K562 (cell line): ENCODE results near the gene ACLY. TPM values are rescaled to one million over a fixed set of nuclear protein-coding genes. Genes with fewer than 3 reads are reported as not detected.
"Not testable (repeated sequence)": the region's sequence is repeated elsewhere in the genome, so short reads cannot be mapped to it uniquely, and the experiment has no call there.

Experiments used
- ATAC-seq: fragments of 200-7000 bp; cut with Tn5 transposase; 3 replicates; pipeline ENCODE4 v1.9.1; 2020; ENCODE audit warnings: moderate library complexity
- BruUV-seq: library from RNA; stranded (reverse); fragments of 400-500 nt; replicated peaks from 2 replicates; lab custom pipeline; 2021; lab: Mats Ljungman, UMichigan
- CTCF ChIA-PET: fragments of 300-600 bp; formaldehyde crosslinking; extraction: SDS; loops from one replicate; lab custom pipeline; 2021; ENCODE audit warnings: low intra/inter-chr PET ratio; lab: Yijun Ruan, JAX
- POLR2A ChIA-PET: fragments of 300-600, 350-650 bp; sonication (Branson Sonifier 250); formaldehyde crosslinking; extraction: SDS; loops from one replicate; lab custom pipeline; 2021; ENCODE audit warnings: antibody characterized with exemption, inconsistent platforms; lab: Yijun Ruan, JAX
- DNase-seq, 4 experiments: peaks; one replicate each; pipeline versions ENCODE4 v3.0.0 to v3.0.0-alpha.2; 2011 to 2018; ENCODE audit warnings: low spot score in 3 of 4, mixed read lengths in 3 of 4; ENCODE audit errors: extremely low read depth in 1 of 4
- FAIRE-seq: peaks from 2 replicates; lab custom pipeline; 2011; peaks lifted over from hg19 to GRCh38; lab: Jason Lieb, UNC
- H2AFZ ChIP-seq: 2 replicates; pipeline ENCODE4 v1.6.0; 2011; ENCODE audit warnings: low read depth, low read length, control low read depth, inconsistent platforms
- H3K27ac ChIP-seq: fragments of 200-600 bp; 3 replicates; pipeline ENCODE4 v1.8.0; 2011; ENCODE audit warnings: low read depth, mild to moderate bottlenecking, control low read depth, inconsistent platforms, low read length, moderate library complexity, mixed read lengths; ENCODE audit errors: extremely low read depth
- H3K27me3 ChIP-seq, 2 experiments: fragments of 300-600 bp in 1 of 2; 2 replicates in 1 of 2; 3 replicates in 1 of 2; pipeline versions ENCODE4 v1.6.0 to v1.8.0; 2011; ENCODE audit warnings: inconsistent platforms in 2 of 2, low read length in 2 of 2, mild to moderate bottlenecking in 1 of 2, mixed read lengths in 1 of 2, moderate library complexity in 1 of 2; ENCODE audit not compliant: control insufficient read depth in 2 of 2, insufficient read depth in 2 of 2
- H3K36me3 ChIP-seq: fragments of 300-600 bp; 3 replicates; pipeline ENCODE4 v1.8.0; 2011; ENCODE audit warnings: mild to moderate bottlenecking, low read length, inconsistent platforms; ENCODE audit not compliant: control insufficient read depth, insufficient read depth
- H3K4me1 ChIP-seq, 2 experiments: fragments of 200-600 bp in 1 of 2; replicated peaks in 1 of 2; 2 replicates in 1 of 2; 3 replicates in 1 of 2; pipeline versions ENCODE4 v1.5.1 to v1.8.0; 2011; ENCODE audit warnings: inconsistent platforms in 2 of 2, low read length in 2 of 2, mild to moderate bottlenecking in 1 of 2, mixed read lengths in 1 of 2, moderate library complexity in 1 of 2; ENCODE audit not compliant: control insufficient read depth in 2 of 2, insufficient read depth in 2 of 2
- H3K4me2 ChIP-seq: 2 replicates; pipeline ENCODE4 v1.6.1; 2011; ENCODE audit warnings: low read length, control low read depth, inconsistent platforms, mixed read lengths; ENCODE audit not compliant: insufficient read depth
- H3K4me3 ChIP-seq: fragments of 200-600 bp; sonication (generic), shearing (Covaris generic); 2 replicates; pipeline ENCODE4 v1.5.1; 2016; ENCODE audit warnings: control low read depth, inconsistent platforms
- H3K79me2 ChIP-seq: fragments of 200-600 bp; 3 replicates; pipeline ENCODE4 v1.8.0; 2011; ENCODE audit warnings: low read length, inconsistent platforms; ENCODE audit not compliant: control insufficient read depth, insufficient read depth
- H3K9ac ChIP-seq, 2 experiments: 2 replicates each; pipeline versions ENCODE4 v1.6.0 to v1.6.1; 2011; ENCODE audit warnings: low read depth in 2 of 2, low read length in 2 of 2, control low read depth in 1 of 2, inconsistent platforms in 1 of 2, mild to moderate bottlenecking in 1 of 2, mixed read lengths in 1 of 2; ENCODE audit not compliant: insufficient read depth in 1 of 2
- H3K9me1 ChIP-seq: one replicate; pipeline ENCODE4 v1.6.0; 2011; ENCODE audit warnings: inconsistent platforms, mild to moderate bottlenecking, low read length, moderate library complexity; ENCODE audit not compliant: control insufficient read depth, insufficient read depth
- H3K9me3 ChIP-seq: replicated peaks from 2 replicates; pipeline ENCODE4 v1.5.1; 2011; ENCODE audit warnings: low read depth, low read length, inconsistent platforms; ENCODE audit not compliant: control insufficient read depth, insufficient read depth
- H4K20me1 ChIP-seq: replicated peaks from 2 replicates; pipeline ENCODE4 v1.6.1; 2011; ENCODE audit warnings: low read length, inconsistent platforms, mixed read lengths; ENCODE audit not compliant: control insufficient read depth, insufficient read depth
- AFF1 ChIP-seq, 2 experiments: fragments of 450-650 bp; IDR thresholded peaks; 2 replicates each; pipeline ENCODE4 v1.6.1; 2018; ENCODE audit warnings: mild to moderate bottlenecking in 2 of 2, low read depth in 1 of 2; ENCODE audit not compliant: partially characterized antibody in 2 of 2
- SMAD3 ChIP-seq: fragments of 450-650 bp; formaldehyde crosslinking; conservative IDR thresholded peaks from 2 replicates; pipeline ENCODE4 v1.4.0; 2020; ENCODE audit warnings: mild to moderate bottlenecking
- WGBS: fragments of 100-300 bp; shearing (Covaris generic); methylation state at CpG from one replicate; pipeline ENCODE4 v1.1.6; 2016; ENCODE audit warnings: low coverage, mixed read lengths; ENCODE audit not compliant: insufficient coverage; ENCODE audit errors: missing lambda C conversion rate; 5-methylcytosine and 5-hydroxymethylcytosine counted together
- in situ Hi-C: fragments of 300-500 bp; cut with MboI; formaldehyde crosslinking; loops from 4 replicates; pipeline ENCODE4 v1.15.0; 2018; ENCODE audit warnings: inconsistent platforms, mixed read lengths
- intact Hi-C: fragments of 100-400 bp; cut with micrococcal nuclease; formaldehyde crosslinking; loops from 2 replicates; pipeline ENCODE4 v1.14.2; 2022
- polyA plus RNA-seq, 8 experiments: library from polyadenylated mRNA; depleted of rRNA in 4 of 8; stranded (reverse) in 5 of 8; unstranded in 3 of 8; fragments of >200 nt; fragmentation: Nextera tagmentation in 2 of 8; fragmentation: Illumina TruSeq in 1 of 8; extraction: Ambion mirVana in 2 of 8; extraction: Trizol in 1 of 8; gene quantifications; 2 replicates each; pipeline versions ENCODE4 v1.2.1 to v1.2.3, GENCODE V29; 2011 to 2014; ENCODE audit warnings: inconsistent platforms in 1 of 8, missing spikeins in 1 of 8
- total RNA-seq, 7 experiments: library from RNA; depleted of rRNA in 6 of 7; stranded (reverse); fragments of >200 nt in 6 of 7; fragmentation: Illumina TruSeq in 2 of 7; extraction: Trizol in 2 of 7; gene quantifications; 2 replicates each; pipeline versions ENCODE4 v1.2.1 to v1.2.3, GENCODE V29; 2011 to 2021; ENCODE audit warnings: low replicate concordance in 1 of 7

The ACLY gene
- total and polyA plus RNA-seq, 9 of the 15 experiments (the other 6 are each of a cell fraction or from before 2014, with no cell fraction given): 42.9 to 280 (median 125) TPM

GRCh38 chr17:41835214-41835799, 83.4 kb downstream of the ACLY start (continued):
- TF ChIP-seq AFF1 (IDR thresholded peaks at IDR 0.05; ENCODE audit: low read depth in 1 of 2, partially characterized antibody in 2 of 2) (no peak), SMAD3 (CRISPR knock-in tag) (no peak)

GRCh38 chr17:41829961-41830360, 88.8 kb downstream of the ACLY start:
- H3K4me1 ChIP-seq, H3K9me1 ChIP-seq, H3K27ac ChIP-seq, H3K27me3 ChIP-seq, BruUV-seq, H3K4me2 ChIP-seq, CTCF ChIA-PET, H3K9ac ChIP-seq, FAIRE-seq, H4K20me1 ChIP-seq, H3K9me3 ChIP-seq, ATAC-seq, H3K79me2 ChIP-seq, in situ Hi-C loops, H2AFZ ChIP-seq, H3K4me3 ChIP-seq, DNase-seq, intact Hi-C loops: not testable (repeated sequence)
- peaks cover 77% of the 10 kb centered on the region for H3K36me3 ChIP-seq
- WGBS: 96% methylated on average over 7 of the region's 10 CpGs
- POLR2A ChIA-PET: interaction anchor here (0.6 to 1.6 kb wide), 5 partner anchors 8 to 140 kb away, joined by 3 to 5 read pairs (median 3); no protein-coding TSS in a partner anchor
